ENCODE measurements around the gene RFX2.

DNA sequence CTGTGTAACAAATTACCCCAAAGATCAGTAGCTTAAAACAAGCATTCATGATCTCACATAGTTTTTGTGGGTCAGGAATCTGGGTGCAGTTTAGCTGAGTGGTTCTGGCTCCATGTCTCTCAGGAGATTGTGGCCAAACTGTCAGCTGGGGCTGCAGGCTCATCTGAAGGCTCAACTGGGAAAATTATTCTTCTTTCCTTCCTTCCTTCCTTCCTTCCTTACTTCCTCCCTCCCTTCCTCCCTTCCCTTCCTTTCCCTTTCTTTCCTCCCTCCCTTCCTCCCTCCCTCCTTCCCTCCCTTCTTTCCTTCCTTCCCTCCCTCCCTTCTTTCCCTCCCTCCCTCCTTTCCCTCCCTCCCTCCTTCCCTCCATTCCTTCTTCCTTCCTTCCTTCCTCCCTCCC, 8.7 kb upstream of the RFX2 start:
- TF ChIP-seq EZH2 (IDR thresholded peaks at IDR 0.05; ENCODE audit: borderline replicate concordance), result no peak
- TF ChIP-seq, protein P1, sequence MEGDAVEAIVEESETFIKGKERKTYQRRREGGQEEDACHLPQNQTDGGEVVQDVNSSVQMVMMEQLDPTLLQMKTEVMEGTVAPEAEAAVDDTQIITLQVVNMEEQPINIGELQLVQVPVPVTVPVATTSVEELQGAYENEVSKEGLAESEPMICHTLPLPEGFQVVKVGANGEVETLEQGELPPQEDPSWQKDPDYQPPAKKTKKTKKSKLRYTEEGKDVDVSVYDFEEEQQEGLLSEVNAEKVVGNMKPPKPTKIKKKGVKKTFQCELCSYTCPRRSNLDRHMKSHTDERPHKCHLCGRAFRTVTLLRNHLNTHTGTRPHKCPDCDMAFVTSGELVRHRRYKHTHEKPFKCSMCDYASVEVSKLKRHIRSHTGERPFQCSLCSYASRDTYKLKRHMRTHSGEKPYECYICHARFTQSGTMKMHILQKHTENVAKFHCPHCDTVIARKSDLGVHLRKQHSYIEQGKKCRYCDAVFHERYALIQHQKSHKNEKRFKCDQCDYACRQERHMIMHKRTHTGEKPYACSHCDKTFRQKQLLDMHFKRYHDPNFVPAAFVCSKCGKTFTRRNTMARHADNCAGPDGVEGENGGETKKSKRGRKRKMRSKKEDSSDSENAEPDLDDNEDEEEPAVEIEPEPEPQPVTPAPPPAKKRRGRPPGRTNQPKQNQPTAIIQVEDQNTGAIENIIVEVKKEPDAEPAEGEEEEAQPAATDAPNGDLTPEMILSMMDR (IDR thresholded peaks at IDR 0.05; ENCODE audit: poor library complexity), result no peak
